T-helper 2 cell (primary cell): ENCODE data around the gene CHRNE.
"Not testable (repeated sequence)": the region's sequence is repeated elsewhere in the genome, so short reads cannot be mapped to it uniquely, and the experiment has no call there.

ENCODE experiments used
- DNase-seq, 5 experiments: peaks; one replicate each; pipeline versions ENCODE4 v3.0.0 to v3.0.0-alpha.2; 2012 to 2022

CHRNE gene

GRCh38 chr17:4884489-4884888 lies 18.4 kb downstream of the CHRNE start:
- DNase-seq = no peak

- DNase-seq = peak; percentile 30 to 56 (median 45)
Observed at GRCh38 chr17:4881761-4882555, 20.9 kb downstream of the CHRNE start.

GRCh38 chr17:4880857-4881256 lies 22.0 kb downstream of the CHRNE start:
- no peak for DNase-seq

GRCh38 chr17:4879601-4880000 lies 23.3 kb downstream of the CHRNE start:
- DNase-seq = no peak

- no peak for DNase-seq
Observed at GRCh38 chr17:4877089-4877488, 25.8 kb downstream of the CHRNE start.

GRCh38 chr17:4872786-4873185 lies 30.1 kb downstream of the CHRNE start:
- DNase-seq = no peak

- no peak for DNase-seq
Observed at GRCh38 chr17:4870855-4871254, 32.0 kb downstream of the CHRNE start.

GRCh38 chr17:4869058-4869998 lies 33.6 kb downstream of the CHRNE start:
- not testable (repeated sequence) for DNase-seq

GRCh38 chr17:4867535-4867934 lies 35.4 kb downstream of the CHRNE start:
- DNase-seq = not testable (repeated sequence)

GRCh38 chr17:4863321-4863720 lies 39.6 kb downstream of the CHRNE start:
- DNase-seq = no peak

GRCh38 chr17:4862720-4863119 lies 40.2 kb downstream of the CHRNE start:
- no peak for DNase-seq

- DNase-seq = no peak
Observed at GRCh38 chr17:4861052-4861451, 41.8 kb downstream of the CHRNE start.

GRCh38 chr17:4860651-4861050 lies 42.2 kb downstream of the CHRNE start:
- DNase-seq = no peak

- DNase-seq = no peak
Observed at GRCh38 chr17:4859816-4860625, 42.9 kb downstream of the CHRNE start.

- no peak for DNase-seq
Observed at GRCh38 chr17:4858882-4859260, 44.0 kb downstream of the CHRNE start.

- no peak for DNase-seq
Observed at GRCh38 chr17:4858068-4858881, 44.6 kb downstream of the CHRNE start.

GRCh38 chr17:4857347-4857746 lies 45.6 kb downstream of the CHRNE start:
- DNase-seq = not testable (repeated sequence)

GRCh38 chr17:4856937-4857314 lies 46.0 kb downstream of the CHRNE start:
- no peak for DNase-seq

- DNase-seq = no peak
Observed at GRCh38 chr17:4856271-4856936, 46.5 kb downstream of the CHRNE start.

GRCh38 chr17:4854111-4854681 lies 48.7 kb downstream of the CHRNE start:
- DNase-seq = no peak

GRCh38 chr17:4853208-4853671 lies 49.7 kb downstream of the CHRNE start:
- DNase-seq = peak in 1 of 5 experiments; percentile 35
